Lower leg skin (tissue), 3 donors: ENCODE measurements around the gene UBE2D4.

ENCODE experiments used
- POLR2A ChIP-seq, 2 donors: fragments of 450-650 bp; IDR thresholded peaks; one replicate each; pipeline ENCODE4 v1.6.1; 2016 to 2017; ENCODE audit warnings: antibody characterized with exemption in 2 of 2, mild to moderate bottlenecking in 1 of 2, moderate library complexity in 1 of 2
- TF ChIP-seq, protein P1 (sequence below), 3 donors: fragments of 450-650 bp; IDR thresholded peaks; one replicate each; pipeline ENCODE4 v1.5.1; 2016; ENCODE audit warnings: antibody characterized with exemption in 3 of 3, mild to moderate bottlenecking in 3 of 3, moderate library complexity in 2 of 3

DNA sequence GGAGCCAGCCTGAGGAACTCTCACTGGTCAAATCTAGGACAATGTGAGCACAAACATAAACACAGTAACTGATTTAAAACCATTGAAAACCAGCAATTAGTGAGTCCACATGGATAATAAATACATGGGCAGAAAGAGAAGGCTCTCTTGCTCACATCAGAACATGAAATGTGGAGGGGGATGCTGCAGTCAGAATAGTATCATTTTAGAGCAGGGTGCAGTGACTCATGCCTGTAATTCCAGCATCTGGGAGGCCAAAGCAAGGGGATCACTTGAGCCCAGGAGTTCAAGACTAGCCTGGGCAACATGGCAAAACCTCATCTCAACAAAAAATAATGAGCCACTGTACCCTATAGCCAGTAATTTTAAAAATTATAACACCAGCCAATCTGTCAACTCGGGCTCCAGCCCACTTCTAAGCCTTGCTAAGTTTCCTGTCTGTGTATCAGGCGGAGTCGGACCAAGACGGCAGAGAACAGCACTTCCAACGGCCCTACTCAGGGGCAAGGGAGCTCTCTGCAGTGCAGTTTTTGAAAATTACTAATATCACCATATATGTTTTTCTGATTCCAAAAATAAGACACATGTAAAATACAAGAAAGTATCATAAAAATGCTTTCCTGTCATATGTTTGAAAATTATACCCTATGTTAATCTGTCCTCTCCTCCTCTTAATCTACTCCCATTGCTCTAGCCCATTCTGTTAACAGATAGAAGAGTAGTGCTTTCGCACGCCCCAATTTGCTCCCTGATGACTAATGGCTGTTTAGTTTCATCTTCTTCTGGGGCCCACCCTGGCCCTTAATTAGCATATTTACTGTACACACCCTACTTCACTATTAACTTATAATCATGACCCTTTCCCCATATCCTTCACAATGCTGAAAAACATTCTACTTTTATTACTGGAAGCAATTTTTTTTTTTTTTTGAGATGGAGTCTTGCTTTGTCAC is 37.0 kb upstream of the UBE2D4 start:
- TF ChIP-seq, protein P1, sequence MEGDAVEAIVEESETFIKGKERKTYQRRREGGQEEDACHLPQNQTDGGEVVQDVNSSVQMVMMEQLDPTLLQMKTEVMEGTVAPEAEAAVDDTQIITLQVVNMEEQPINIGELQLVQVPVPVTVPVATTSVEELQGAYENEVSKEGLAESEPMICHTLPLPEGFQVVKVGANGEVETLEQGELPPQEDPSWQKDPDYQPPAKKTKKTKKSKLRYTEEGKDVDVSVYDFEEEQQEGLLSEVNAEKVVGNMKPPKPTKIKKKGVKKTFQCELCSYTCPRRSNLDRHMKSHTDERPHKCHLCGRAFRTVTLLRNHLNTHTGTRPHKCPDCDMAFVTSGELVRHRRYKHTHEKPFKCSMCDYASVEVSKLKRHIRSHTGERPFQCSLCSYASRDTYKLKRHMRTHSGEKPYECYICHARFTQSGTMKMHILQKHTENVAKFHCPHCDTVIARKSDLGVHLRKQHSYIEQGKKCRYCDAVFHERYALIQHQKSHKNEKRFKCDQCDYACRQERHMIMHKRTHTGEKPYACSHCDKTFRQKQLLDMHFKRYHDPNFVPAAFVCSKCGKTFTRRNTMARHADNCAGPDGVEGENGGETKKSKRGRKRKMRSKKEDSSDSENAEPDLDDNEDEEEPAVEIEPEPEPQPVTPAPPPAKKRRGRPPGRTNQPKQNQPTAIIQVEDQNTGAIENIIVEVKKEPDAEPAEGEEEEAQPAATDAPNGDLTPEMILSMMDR (IDR thresholded peaks at IDR 0.05) = no peak
- no peak for TF ChIP-seq POLR2A (IDR thresholded peaks at IDR 0.05)
